Neural progenitor cell (in vitro differentiated cells): ENCODE results near the gene RPA1.

ENCODE experiments used
- EZH2 ChIP-seq: fragments of 200-600 bp; sonication (generic); IDR thresholded peaks from 2 replicates; pipeline ENCODE4 v1.6.1; 2017; ENCODE audit warnings: antibody characterized with exemption, mild to moderate bottlenecking, moderate library complexity
- EZH2phosphoT487 ChIP-seq: fragments of 200-600 bp; sonication (generic); IDR thresholded peaks from 2 replicates; pipeline ENCODE4 v1.6.1; 2017; ENCODE audit warnings: antibody characterized with exemption
- TF ChIP-seq, protein P1 (sequence below): fragments of 200-600 bp; sonication (generic); IDR thresholded peaks from 2 replicates; pipeline ENCODE4 v1.5.1; 2017; ENCODE audit warnings: antibody characterized with exemption, mild to moderate bottlenecking

DNA sequence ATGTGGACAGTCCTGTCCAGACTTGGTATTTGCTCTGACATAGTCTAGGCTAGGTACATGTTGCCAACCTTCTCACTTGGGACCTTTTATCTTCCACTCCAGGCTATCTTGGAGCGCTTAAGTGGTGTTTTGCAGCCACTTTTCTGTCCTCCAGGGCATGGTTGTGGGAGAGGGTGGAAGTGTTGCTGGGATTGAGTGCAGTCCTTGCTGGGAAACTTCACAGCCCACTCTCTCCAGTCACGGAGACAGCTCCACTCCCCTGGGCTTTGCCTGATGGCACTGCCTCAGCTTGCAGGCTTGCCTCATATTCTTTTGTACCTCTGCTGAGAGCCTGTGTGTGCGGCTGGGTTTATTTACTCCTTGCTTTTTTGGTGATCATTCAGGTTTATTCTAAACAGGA, 17.4 kb downstream of the RPA1 start:
- TF ChIP-seq, protein P1, sequence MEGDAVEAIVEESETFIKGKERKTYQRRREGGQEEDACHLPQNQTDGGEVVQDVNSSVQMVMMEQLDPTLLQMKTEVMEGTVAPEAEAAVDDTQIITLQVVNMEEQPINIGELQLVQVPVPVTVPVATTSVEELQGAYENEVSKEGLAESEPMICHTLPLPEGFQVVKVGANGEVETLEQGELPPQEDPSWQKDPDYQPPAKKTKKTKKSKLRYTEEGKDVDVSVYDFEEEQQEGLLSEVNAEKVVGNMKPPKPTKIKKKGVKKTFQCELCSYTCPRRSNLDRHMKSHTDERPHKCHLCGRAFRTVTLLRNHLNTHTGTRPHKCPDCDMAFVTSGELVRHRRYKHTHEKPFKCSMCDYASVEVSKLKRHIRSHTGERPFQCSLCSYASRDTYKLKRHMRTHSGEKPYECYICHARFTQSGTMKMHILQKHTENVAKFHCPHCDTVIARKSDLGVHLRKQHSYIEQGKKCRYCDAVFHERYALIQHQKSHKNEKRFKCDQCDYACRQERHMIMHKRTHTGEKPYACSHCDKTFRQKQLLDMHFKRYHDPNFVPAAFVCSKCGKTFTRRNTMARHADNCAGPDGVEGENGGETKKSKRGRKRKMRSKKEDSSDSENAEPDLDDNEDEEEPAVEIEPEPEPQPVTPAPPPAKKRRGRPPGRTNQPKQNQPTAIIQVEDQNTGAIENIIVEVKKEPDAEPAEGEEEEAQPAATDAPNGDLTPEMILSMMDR = no peak
- no peak for TF ChIP-seq EZH2phosphoT487
- no peak for TF ChIP-seq EZH2
